Measurements from ENCODE around the gene BEST1.

DNA sequence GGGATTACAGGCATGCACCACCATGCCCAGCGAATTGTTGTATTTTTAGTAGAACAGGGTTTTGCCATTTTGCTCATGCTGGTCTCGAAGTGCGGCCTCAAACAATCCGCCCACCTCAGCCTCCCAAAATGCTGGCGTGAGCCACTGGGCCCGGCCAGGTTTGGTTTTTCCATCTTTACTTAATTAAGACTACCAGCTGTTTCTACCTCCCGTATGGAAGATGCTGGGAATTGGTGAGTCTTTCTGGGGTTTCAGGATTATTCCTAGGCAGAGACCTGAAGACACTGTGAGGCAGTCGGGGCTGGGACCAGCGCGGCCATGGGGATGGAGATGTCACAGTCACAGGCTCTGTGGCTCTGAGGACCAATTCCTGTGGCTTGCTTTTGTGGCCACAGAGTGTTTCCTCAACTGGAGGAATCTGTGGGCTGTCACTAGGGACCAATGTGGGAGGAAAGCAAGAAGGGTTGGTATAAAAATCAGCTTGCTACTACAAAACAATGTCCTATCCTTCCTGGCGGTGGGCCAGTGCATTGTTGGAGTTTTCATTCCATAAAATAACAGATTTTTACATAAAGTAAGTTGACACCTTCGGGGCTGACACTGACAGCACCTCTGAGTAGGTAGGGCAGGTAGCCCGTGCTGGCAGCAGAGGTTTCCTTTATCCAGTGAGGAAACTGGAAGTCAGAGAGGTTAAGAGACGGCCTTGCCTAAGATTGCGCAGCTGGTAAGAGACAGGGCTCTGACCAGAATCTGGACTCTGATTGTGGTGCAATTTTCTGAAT lies 25.7 kb downstream of the BEST1 start:
- TF ChIP-seq, protein P1, sequence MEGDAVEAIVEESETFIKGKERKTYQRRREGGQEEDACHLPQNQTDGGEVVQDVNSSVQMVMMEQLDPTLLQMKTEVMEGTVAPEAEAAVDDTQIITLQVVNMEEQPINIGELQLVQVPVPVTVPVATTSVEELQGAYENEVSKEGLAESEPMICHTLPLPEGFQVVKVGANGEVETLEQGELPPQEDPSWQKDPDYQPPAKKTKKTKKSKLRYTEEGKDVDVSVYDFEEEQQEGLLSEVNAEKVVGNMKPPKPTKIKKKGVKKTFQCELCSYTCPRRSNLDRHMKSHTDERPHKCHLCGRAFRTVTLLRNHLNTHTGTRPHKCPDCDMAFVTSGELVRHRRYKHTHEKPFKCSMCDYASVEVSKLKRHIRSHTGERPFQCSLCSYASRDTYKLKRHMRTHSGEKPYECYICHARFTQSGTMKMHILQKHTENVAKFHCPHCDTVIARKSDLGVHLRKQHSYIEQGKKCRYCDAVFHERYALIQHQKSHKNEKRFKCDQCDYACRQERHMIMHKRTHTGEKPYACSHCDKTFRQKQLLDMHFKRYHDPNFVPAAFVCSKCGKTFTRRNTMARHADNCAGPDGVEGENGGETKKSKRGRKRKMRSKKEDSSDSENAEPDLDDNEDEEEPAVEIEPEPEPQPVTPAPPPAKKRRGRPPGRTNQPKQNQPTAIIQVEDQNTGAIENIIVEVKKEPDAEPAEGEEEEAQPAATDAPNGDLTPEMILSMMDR (IDR thresholded peaks at IDR 0.05; ENCODE audit: low read length) = no peak
- TF ChIP-seq EZH2 (IDR thresholded peaks at IDR 0.05; ENCODE audit: borderline replicate concordance, low read length) = no peak

Measured in OCI-LY1 (cell line).